ENCODE measurements around the gene CAMK1.

CAMK1 gene

DNA sequence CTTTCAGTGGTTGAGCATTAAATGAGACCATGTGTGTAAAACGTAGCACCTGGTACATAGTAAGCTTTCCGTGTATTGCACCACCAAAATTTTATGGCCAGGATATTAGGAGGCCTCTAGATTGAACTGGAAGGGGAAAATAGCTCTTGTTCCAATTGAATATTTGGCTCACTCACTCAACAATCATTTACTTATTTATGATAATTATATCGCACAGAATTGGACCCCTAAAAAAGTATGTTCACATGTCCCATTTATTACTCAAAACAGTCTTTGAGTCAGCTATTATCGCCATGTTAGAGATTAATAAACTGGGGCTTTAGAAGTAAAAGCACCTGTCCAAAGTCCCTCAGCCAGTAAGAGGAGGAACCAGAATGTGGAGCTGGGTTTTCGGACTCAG lies 35.2 kb upstream of the CAMK1 start:
- TF ChIP-seq TAF1 (IDR thresholded peaks at IDR 0.05; ENCODE audit: borderline replicate concordance, insufficient read depth, low read length) (no peak), POLR2AphosphoS5 (IDR thresholded peaks at IDR 0.05; ENCODE audit: low read depth, low read length) (no peak), REST (IDR thresholded peaks at IDR 0.05; ENCODE audit: insufficient read depth in 1 of 2, low read depth in 2 of 2, low read length in 2 of 2) (no peak), SIN3A (IDR thresholded peaks at IDR 0.05; ENCODE audit: borderline replicate concordance, insufficient read depth, low read length) (no peak), FOXP2 (optimal IDR thresholded peaks at IDR 0.05; ENCODE audit: borderline replicate concordance, extremely low read depth, extremely low read length, insufficient read depth) (no peak)

DNA sequence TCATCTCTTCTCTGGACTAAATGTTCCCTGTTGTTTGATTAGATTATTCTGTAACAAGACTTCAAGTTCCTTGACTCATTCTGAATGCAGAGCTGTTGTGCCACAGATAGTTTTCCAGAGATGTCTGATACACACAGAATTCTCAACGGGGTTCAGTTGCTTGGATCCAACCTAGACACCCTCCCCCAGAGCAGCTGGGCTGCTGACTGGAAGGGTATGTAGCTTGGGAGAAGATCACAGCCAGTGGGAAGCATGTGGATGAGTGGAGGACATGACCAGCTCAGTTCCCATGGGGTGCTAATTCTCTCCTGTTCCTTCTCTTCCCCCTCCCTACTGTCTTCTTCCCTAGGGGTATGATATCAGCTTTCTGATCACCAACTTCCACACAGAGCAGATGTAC lies 33.7 kb upstream of the CAMK1 start:
- no peak for TF ChIP-seq REST (IDR thresholded peaks at IDR 0.05; ENCODE audit: insufficient read depth in 1 of 2, low read depth in 2 of 2, low read length in 2 of 2)
- no peak for TF ChIP-seq POLR2AphosphoS5 (IDR thresholded peaks at IDR 0.05; ENCODE audit: low read depth, low read length)
- no peak for TF ChIP-seq FOXP2 (optimal IDR thresholded peaks at IDR 0.05; ENCODE audit: borderline replicate concordance, extremely low read depth, extremely low read length, insufficient read depth)
- TF ChIP-seq TAF1 (IDR thresholded peaks at IDR 0.05; ENCODE audit: borderline replicate concordance, insufficient read depth, low read length), result no peak
- no peak for TF ChIP-seq SIN3A (IDR thresholded peaks at IDR 0.05; ENCODE audit: borderline replicate concordance, insufficient read depth, low read length)

DNA sequence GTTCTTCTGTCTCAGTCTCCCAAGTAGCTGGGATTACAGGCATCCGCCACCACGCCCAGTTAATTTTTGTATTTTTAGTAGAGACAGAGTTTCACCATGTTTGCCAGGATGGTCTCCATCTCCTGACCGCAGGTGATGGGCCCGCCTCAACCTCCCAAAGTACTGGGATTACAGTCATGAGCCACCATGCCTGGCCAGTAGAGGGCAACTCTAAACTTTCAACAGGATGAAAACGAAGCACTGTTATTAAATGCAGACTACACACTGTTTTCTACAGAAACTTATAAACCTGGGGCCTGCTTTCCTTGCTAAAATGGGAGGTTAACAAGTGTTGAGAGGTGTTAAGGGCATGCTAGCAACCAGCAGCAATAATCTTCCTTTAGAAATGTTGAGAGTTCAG lies 30.8 kb upstream of the CAMK1 start:
- TF ChIP-seq FOXP2 (optimal IDR thresholded peaks at IDR 0.05; ENCODE audit: borderline replicate concordance, extremely low read depth, extremely low read length, insufficient read depth) (no peak), TAF1 (IDR thresholded peaks at IDR 0.05; ENCODE audit: borderline replicate concordance, insufficient read depth, low read length) (no peak), REST (IDR thresholded peaks at IDR 0.05; ENCODE audit: insufficient read depth in 1 of 2, low read depth in 2 of 2, low read length in 2 of 2) (no peak), SIN3A (IDR thresholded peaks at IDR 0.05; ENCODE audit: borderline replicate concordance, insufficient read depth, low read length) (no peak), POLR2AphosphoS5 (IDR thresholded peaks at IDR 0.05; ENCODE audit: low read depth, low read length) (no peak)

DNA sequence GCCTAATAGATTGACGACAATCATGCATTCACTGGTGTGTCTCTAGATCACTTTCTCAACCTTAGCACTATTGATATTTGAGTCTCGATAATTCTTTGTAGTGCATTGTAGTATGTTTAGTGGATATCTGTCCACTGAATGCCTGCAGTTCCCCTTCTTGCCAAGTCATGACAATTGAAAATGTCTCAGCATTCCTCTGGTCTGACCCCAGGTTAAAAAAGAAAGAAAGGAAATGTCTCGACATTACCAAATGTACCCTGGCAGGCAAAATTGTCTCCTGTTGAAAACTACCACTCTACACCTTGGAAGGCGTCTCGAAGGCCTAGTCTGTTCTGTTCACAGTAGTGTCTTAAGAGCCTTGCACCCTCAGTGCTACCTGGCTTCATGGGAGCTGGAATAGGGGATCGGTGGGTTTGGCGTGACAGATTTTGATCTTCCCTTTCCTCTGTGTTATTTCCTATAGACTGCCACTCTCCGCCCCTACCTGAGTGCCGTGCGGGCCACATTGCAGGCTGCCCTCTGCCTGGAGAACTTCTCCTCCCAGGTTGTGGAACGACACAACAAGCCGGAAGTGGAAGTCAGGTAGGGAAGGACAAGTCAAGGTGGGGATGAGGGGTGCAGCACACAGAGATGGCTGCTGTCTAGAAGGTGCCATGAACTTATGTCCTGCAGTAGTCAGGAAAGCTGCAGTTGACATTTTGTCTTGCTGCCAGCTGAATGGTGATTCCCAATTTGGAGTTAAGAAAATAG lies 27.6 kb upstream of the CAMK1 start:
- TF ChIP-seq POLR2AphosphoS5 (IDR thresholded peaks at IDR 0.05; ENCODE audit: low read depth, low read length) (no peak), SIN3A (IDR thresholded peaks at IDR 0.05; ENCODE audit: borderline replicate concordance, insufficient read depth, low read length) (no peak), FOXP2 (optimal IDR thresholded peaks at IDR 0.05; ENCODE audit: borderline replicate concordance, extremely low read depth, extremely low read length, insufficient read depth) (no peak), TAF1 (IDR thresholded peaks at IDR 0.05; ENCODE audit: borderline replicate concordance, insufficient read depth, low read length) (no peak), REST (IDR thresholded peaks at IDR 0.05; ENCODE audit: insufficient read depth in 1 of 2, low read depth in 2 of 2, low read length in 2 of 2) (no peak)
